GM19035 (cell line): Measurements from ENCODE around the gene NEDD8.

Experiments
- ATAC-seq: cut with Tn5 transposase; IDR thresholded peaks from one replicate; pipeline ENCODE4 v1.9.1; 2021; ENCODE audit not compliant: unreplicated experiment

NEDD8 gene

DNA sequence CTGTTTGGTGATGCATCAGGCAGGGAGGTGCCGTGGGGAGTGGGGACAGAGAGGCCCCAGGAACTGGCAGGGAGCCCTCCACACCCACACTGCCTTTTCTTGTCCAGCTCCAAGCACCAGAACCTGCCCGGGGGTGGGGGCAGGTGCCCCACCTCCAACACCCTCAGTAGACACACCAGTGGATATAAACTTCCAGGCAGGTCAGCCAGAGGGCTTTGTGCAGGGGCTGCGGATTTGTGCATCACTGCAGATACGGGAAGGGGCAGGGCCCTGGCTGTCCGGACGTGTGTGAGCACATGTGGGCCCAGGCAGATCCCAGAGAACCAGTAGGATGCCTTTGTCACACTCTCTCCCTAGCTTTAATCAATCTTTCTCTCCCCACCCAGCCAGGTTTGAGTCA, 32.1 kb upstream of the NEDD8 start:
- no peak for ATAC-seq

DNA sequence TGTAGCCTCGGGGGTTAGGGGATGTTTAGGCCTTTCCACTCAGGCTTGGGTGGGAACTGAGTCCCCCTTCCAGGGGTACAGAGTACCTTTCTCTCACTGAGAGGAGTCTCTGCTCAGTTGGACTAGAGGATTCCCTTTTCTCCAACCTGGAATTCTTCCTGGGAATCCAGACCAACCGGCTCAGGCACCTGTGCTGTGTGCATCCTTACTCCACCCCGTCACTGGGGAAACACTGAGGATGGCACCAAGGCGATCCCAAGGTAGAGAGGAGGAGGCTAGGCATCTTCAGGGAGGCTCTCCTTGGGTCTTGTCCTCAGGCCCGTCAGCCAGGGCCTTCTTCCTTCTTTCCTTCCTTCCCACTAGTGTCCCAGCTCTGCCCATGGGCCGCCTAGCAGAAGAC, 31.7 kb upstream of the NEDD8 start:
- no peak for ATAC-seq

DNA sequence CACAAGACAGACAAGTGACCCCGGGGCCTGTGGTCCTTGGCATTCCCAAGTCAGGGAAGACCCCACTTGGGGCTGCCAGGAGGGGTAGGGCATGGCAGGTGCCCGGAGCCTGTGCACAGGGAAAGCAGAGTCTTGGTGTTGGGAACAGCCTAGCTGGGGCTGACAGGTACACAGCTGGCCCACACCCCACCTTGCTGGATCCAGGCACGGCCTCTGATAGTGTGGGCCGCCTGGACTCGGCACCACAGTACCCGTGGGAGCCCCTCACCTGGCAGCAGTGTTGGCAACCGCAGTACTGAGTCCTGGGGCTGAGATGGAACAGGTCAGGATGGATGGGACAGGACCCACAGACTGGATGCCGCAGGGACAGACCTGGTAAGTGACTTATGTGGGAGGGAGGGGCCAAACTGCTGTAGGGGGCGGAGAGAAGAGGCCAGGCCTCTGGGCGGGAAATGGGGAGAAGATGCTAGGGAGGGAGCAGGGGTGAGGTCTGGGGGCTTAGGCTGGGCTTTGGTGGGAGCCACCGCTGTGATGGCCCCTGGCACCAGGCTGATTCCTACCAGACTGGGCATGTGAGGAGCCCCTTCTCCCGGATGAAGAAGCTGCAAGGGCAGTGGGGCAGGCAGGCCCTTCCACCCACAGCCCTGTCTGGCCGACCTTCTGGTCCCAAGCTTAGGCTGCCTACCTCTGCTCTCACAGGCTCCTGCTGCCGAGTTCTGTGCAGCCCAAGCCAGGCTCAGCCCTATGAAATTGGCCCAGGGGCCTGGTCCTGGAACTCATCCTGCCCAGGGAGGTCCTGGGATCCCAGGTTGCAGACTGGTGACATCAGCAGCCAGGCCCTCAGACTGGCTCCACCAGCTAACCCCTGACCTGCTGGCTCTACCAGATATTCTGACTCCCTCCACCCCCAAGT, 30.9 kb upstream of the NEDD8 start, which contains the start of gene TGM1:
TSS of gene TGM1 (minus strand) at position 357 of the 913 bp plus-strand sequence. CDS start 825 bp downstream, outside the sequence.
- ATAC-seq: no peak

DNA sequence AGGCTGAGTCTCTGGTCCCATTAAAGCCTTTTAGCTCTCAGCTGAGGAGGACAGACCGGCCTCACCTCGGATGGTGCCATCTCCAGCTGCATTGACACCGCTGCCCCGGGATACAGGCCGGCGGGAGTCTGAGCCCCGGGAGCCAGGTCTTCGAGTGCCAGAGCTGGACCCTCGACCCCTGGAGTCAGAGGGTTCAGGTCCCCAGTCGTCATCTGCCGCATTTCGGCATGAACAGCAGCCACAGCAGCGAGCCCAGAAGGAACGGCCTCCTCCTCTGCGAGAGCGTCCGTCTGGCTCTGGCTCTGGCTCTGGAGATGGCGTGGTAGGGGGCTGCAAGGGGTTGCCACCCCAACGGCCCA, 29.8 kb upstream of the NEDD8 start:
- no peak for ATAC-seq

DNA sequence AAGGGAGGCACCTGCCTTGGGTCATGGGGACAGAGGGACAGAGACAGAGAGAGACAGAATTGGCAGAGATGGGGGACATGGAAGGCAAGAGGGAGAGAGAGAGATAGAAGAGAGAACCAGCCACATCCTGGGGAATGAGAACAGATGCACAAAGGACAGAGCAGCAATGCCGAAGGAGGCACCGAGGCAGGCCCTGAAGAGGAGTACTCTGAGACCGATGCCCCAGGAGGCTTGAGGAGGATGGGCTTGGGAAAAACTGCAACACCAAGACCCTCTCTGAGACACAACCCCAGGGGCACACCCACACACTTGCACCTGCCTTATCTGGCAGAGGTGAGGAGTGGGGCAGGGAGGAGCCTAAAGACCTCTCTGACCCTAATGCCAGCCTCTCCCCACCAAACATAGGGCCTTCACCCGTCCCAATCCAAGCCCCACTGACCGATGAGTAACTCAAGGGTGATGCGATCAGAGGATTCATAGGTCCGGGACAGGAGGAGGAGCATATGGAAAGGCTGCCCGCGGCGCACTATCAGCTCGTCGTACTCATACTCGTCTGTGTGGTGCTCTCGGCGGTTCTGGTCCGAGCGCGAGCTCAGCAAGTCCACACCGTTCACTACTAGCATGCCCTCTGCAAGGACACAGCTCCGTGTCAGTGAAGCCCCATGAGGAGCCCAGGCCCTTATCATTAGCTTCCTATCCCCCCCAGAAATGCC, 29.2 kb upstream of the NEDD8 start:
- no peak for ATAC-seq

DNA sequence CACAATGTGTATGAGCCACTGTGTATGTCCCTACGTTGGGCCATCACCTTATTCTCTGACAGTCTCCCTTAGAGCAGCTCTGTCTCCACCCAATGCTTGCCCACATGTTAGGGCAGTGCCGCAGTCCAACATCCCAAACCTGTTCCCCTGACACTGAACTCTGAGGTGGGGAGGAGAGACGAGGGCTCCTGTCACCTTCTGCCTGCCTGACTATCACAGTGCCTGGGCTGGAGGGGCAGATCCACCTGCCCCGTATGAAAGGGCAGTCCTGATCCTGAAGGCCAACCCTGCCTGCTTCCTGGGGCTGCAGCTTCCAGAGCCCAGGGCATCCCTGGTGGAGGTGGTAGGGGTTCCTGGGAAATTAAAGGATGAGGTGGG, 28.6 kb upstream of the NEDD8 start:
- no peak for ATAC-seq

DNA sequence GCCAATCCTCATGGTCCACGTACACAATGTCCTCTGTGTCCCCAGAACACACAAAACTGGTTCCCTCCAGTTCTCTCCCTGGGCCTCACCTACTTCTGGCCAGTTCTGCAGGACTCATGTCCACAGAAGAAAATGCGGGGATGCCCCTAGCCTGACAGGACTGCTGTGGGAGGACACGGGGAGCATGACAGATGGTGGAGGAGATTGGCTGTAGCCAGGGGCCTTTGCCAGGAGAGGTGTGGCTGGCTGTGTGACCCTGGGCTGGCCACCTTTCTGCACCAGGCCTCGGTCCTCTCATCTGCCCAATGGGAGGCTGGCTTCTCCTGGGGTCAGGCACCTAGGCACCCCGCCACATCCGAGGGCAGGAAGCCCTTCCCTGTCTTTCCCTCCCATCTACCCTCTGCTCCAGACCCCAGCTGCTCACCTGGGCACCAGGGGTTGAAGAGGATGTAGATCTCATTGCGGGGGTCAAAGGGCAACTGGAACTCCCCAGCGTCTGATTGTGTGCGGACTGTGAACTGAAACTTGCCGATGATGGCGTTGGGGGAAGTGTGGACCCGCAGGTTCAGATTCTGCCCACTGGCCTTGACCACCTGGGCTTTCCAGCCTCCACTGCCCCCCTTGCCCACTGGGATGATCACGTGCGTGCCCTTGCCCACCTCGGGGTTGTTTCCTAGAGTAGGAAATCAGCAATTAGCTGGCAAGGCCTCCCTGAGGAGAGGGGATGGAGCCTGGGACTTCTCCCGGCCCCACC, 28.0 kb upstream of the NEDD8 start:
- ATAC-seq: no peak

DNA sequence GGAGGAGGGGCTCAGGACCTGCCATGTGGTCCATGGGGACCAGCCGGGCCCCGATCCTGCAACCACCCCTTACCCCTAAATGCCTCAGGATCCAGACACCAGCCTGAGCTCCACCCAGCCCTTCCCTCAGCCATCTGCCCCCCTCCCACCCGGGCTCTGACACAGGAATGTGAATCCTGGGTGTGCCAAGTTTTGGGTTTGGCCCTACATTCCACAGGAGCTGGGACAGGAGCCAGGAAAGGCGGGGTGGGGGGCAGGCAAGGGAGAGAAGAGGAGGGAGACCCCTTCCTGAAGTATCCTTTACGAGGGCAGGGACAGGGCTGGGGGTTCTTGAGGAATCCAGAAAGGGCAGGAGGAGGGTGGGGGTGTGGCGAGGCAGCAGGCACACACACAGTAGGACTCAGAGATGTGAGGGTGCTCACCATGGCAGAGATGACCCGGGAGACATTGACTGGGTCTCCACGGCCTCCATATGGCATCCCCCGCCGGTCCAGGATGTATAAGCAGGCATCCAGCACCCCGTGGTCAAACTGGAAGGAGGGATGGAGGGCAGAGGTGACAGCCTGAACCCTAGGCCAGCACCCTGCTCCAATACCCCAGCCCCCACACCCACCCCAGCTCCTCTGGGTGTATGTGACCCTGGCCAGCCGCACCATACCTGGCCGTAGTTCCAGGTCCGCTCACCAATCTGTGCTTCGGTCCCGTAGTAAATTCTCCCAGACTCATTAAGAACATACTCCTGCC, 27.3 kb upstream of the NEDD8 start:
- ATAC-seq: no peak

DNA sequence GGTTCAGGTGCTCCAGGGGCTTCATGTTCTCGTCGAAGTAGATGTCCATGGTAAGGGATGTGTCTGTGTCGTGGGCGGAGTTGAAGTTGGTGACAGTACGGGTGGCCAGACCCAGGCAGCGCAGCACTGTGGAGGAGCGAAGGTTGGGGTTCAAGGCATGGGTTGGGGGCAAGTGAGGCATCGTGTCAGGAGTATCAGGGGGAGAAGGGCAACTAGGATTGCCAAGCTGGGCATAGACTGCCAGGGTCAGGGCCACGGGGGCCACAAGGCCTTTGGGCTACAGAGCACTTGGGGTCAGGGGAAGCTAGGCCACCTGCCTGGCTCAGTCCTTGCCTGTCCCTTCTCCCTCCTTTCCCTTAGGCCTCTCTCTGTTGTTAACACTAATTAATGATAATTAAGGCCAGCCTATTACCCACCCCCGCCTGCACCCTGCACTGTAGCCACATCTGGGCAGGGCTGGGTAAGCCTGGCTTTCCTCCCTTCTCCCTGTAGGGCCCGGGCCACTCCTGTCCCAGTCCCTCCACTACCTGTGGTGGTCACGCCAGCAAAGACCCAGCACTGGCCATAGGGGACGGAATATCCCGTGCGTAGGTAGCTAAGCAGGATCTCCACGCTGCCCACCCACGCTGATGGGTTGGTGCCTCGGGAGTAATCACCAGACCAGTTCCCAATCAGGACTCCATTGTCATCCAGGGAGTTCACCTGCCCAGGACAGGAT, 26.5 kb upstream of the NEDD8 start:
- no peak for ATAC-seq

DNA sequence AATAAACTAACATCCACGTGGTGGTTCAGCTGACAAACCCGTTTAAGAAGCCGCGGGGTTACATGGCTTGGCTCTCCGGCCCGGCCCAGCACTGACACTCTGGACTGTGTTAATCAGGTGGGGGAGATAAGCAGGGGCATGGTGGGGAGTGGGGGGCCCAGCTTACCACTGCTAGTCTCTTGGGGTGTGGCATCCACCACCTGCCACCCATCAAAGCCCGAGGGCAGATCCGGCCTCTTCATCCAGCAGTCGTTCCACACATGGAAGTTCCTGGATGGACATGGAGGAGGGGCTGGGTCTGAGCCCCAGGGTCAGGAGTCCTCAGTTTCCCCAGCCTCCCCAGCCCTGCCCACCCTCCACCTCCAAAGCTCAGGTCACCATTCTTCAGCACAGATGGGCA, 26.0 kb upstream of the NEDD8 start:
- ATAC-seq: no peak

DNA sequence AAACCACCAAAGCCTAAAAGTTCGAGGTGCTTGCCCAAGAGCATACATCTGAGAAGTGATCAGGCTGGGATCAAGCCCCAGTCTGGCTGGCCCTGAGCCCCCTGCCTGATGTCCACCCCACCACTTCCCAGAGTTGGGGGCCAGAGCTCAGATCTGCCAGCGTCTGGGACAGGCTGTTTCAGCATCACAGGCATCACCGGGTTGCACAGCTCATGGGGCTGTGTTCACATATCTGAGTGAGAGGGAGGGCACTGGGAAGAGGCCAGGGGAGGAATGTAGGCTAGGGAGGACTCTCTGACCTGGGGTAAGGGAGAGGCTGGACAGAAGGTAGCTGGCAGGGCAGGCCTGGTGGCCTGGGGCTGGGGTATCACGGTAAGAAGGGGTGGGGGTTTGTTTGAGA, 24.8 kb upstream of the NEDD8 start:
- no peak for ATAC-seq

DNA sequence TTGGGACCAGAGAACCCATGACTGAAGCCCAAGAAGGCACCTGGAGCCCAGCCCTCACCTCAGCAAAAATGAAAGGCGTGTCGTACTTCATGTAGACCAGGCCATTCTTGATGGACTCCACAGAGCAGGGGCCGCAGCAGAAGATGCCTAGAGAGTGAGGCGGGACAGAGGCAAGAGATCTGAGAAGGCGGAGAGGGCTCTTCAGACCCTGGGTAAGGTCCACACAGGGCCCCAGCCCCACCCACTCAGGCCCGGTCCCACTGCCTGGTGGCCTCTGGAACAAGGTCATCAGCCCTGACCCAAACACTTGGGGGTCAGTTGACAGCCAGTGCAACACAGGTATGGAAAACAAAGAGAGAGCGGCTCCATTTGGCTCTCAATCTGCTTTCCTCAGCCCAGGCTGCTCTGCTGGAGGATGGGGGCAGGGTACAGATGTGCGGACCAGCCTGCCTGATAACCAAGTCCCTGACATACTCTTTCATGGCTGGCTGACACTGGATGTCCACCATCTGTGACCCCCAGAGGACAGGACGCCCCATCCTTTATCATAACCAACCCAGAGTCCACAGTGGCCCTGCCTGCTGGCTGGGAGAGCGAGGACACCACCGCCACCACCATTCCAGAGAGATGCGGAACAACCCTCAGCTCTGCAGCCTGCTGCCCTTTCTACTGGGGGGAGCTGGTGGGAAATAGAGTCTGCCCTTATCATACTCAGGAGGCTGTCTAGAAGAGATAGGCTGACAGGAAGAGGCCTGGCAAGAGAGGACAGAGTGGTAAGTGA, 24.0 kb upstream of the NEDD8 start:
- ATAC-seq: no peak

DNA sequence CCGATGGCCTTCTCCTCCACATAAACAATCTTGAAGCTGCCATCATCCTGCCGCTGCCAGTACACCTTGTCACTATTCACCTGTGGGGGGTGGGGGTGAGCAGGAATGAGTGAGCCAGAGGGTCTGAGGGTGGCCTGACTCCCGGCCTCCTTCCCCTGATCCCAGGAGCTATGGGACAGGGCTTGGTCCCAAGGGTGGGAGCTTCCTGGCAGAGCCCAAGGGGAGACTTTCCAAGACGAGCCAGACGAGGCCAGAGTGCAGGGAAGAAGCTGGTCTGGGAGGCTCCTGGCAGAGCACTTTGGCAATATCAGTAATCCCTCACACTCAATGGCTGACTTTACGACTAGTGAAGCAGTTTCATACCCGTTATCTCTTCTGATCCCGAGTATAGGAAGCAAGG, 23.3 kb upstream of the NEDD8 start:
- no peak for ATAC-seq

DNA sequence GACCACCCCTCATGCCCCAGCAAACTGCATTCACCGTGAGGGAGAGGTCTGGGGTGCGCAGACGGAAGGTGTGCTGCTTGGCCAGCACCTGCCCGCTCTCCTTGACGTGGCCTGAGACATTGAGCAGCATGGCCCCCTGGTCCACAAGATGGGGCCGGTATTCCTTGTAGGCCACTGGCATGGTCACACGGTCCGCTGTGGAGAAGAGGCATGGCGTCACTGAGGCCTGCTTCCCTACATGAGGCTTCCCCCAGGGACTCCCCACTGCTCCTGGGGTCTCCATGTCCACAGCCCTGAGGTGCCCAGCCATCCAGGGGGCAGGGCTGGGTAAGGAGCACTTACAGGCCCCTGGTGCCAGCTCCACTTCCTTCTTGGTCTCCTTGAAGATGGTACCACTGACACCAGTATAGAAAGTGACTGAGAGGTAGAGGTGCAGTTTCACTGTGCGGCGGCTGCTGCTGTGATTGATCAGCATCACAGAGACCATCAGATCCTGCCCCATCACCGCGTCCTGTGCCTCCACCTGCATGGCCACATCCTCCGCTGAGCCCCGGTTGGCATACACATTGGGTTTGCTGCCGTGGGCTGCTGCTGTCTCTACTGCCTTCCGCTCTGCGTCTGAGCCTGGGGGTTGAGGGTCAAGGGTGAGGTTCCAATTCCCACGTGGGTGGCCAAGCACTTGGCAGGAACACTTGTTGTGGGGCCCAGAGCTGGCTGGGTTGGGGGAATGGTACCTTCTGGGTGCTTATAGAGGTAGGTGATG, 22.6 kb upstream of the NEDD8 start:
- ATAC-seq: no peak

DNA sequence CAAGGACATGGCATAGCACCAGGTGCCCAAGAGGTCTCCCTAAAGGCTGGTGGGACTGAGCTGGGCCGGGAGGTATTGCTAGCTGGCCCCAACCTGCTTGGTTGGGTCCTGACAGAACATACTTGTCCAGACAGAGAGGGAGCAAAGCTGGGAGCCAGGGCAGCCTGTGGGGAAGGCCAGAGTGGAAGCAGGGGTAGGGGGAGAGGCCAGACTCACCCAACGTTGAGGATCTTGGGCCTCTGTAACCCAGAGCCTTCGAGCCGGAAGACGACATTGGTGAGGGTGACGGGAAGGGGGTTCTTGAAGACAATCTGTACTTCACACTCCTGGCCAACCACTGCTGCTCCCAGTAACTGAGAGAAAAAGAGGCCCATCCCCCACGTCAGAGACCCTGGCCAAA, 21.8 kb upstream of the NEDD8 start:
- ATAC-seq: no peak

DNA sequence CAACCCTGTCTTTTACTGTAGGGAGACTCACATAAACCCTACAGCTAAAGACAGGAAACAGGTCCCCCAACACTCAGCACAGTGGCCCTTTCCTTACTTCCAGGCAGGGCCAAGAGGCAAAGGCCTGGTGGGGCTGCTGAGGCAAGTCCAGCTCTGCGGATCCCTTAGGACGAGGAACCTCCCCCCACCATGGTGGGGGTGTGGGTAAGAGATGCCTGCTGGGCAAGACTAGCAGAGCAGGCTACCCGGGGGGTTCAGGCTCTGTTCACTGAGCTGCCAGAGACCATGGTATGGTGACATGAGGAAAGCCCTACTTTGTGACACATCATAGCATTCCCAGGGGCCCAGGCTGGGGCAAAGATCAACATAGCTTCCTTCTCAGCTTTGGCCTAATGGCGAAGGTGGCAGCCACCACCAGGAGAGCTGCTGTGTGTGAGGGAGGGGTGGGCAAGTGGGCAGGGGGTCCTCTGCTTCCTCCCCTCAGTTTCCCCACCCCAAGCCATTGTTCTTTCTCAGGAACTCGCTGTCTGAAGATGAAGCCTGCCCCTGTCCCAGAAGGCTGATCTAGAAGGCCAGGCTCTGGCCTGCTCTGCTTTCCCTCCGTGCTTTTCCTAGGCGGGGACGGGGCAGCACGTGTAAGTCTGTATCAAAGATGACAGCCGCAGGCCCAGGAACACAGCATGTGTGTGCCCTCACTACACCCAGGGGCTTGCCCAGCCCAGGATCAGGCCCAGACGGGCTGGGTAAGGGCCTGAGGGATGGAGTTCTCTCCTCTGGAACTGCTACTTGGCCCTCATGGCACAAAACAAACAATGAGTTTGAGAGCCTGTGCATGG, 20.3 kb upstream of the NEDD8 start:
- no peak for ATAC-seq

DNA sequence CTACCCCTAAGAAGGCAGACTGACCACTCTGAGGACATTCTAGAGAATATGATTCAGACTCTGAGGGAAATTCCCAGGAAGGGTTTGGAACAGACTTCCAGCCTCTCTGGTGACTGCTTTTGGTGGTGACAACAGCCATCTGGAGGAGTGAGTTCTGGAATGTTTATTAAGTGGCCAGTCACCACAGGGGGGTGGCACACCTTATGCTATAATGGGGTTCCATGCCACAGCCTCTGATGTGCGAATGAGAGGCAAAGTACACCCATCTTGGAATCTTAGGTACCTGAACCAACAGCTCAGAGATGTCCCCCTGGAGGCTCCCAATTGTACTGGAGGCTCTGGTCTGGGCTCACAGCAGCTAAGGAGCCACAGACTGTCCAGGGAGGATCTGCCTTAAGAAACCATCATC, 19.7 kb upstream of the NEDD8 start:
- no peak for ATAC-seq

DNA sequence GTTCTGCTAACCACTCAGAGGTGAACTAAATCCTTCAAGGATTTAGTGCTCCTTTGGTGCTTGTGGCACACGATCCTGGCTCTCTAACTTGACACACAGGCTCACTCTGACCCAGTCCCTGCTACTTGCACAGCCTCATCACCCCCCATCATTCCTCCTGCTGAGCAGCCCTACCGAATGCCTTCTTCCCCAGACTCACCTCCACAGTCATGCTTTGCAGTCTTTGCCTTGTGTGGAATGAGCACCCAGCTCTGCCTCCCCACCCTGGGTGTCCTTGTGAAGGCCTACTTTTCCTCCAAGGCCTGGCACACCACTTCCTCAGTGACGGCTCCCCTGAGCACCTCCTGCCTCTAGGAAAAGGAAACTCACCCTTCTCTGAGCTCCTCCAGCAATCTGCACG, 18.2 kb upstream of the NEDD8 start:
- ATAC-seq: no peak
